Measurements from ENCODE around the gene RPS15A. TPM values are rescaled to one million over a fixed set of nuclear protein-coding genes. Genes with fewer than 3 reads are reported as not detected.

The RPS15A gene
- total and polyA plus RNA-seq, 2 donors (not counting 1 experiment from before 2014, with no cell fraction given): 1,585 to 3,828 TPM

DNA sequence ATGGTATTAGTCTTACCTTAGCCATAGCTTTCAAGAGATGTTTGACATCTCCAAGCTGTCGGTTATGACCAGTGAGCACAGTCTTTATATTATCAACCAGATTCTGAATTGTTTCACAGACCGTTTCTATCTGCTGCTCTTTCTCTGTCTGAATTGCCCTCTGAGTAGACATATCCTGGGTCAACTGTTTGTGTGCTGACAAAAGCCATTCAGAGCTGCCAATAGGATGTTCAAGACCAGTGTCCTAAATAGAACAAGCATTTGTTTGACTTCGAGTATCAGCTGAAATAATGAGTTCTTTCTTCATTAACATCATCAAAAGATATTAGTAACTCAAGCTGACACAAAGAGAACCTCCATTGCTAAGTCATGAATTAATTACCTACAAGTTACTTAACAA is 26.2 kb upstream of the RPS15A start:
- no peak overlapping the region for H3K4me2 ChIP-seq (ENCODE audit: extremely low read depth, insufficient read depth, low read length)
- no peak overlapping the region for H3K9ac ChIP-seq (ENCODE audit: insufficient read depth, low read length)
- H4K20me1 ChIP-seq (ENCODE audit: control insufficient read depth, extremely low read depth, insufficient read depth, low read length): no peaks in the 10 kb centered on the region
- no peaks in the 10 kb centered on the region for H3K27me3 ChIP-seq (ENCODE audit: control insufficient read depth, insufficient read depth, low read length)
- H3K36me3 ChIP-seq (ENCODE audit: control insufficient read depth, insufficient read depth, low read length): peaks cover 5% of the 10 kb centered on the region
- no peak overlapping the region for H2AFZ ChIP-seq (ENCODE audit: low read length)
- H3K79me2 ChIP-seq (ENCODE audit: control insufficient read depth, insufficient read depth, low read length): no peaks in the 10 kb centered on the region
- H3K4me3 ChIP-seq (replicated peaks in 1 of 4; ENCODE audit: control extremely low read depth in 1 of 4, insufficient read depth in 1 of 4, low read depth in 3 of 4, low read length in 4 of 4): no peak overlapping the region
- no peak for DNase-seq (ENCODE audit: low read depth in 2 of 2)
- H3K27ac ChIP-seq (ENCODE audit: insufficient read depth, low read length): no peak overlapping the region
- no peaks in the 10 kb centered on the region for H3K4me1 ChIP-seq (ENCODE audit: control insufficient read depth, extremely low read depth, insufficient read depth, low read length)
- H3K9me3 ChIP-seq (ENCODE audit: control insufficient read depth, insufficient read depth, low read depth, low read length): no peaks in the 10 kb centered on the region
- TF ChIP-seq CTCF (conservative IDR thresholded peaks at IDR 0.05 in 1 of 2, IDR thresholded peaks at IDR 0.05 in 1 of 2; ENCODE audit: low read depth in 1 of 2, low read length in 2 of 2) (no peak), EZH2 (IDR thresholded peaks at IDR 0.05; ENCODE audit: low read length, missing control alignments) (no peak)

DNA sequence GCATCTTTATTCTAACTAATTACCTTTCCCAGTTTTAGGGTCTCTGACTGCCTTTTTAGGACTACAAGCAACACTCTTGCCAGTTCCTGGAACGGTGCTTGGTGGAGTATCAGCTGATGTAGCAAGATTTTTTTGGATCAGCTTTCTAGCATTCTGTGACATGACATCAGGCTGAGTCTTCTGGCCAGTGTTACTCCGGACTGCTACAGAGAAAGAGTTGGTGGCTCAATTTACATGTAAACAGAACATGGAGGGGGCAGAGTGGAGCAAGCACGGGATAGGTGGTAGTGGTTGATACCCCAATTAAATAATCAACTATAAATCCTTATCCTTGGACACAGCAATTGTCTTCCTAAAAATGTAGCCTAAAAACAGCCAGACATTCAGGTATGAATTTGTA is 21.8 kb upstream of the RPS15A start:
- Histone ChIP-seq H3K4me1 (ENCODE audit: control insufficient read depth, extremely low read depth, insufficient read depth, low read length) (no peaks in the 10 kb centered on the region), H3K36me3 (ENCODE audit: control insufficient read depth, insufficient read depth, low read length) (peaks cover 7% of the 10 kb centered on the region), H4K20me1 (ENCODE audit: control insufficient read depth, extremely low read depth, insufficient read depth, low read length) (no peaks in the 10 kb centered on the region), H3K9me3 (ENCODE audit: control insufficient read depth, insufficient read depth, low read depth, low read length) (no peaks in the 10 kb centered on the region), H3K79me2 (ENCODE audit: control insufficient read depth, insufficient read depth, low read length) (no peaks in the 10 kb centered on the region), H3K4me2 (ENCODE audit: extremely low read depth, insufficient read depth, low read length) (no peak overlapping the region), H3K27ac (ENCODE audit: insufficient read depth, low read length) (no peak overlapping the region), H3K27me3 (ENCODE audit: control insufficient read depth, insufficient read depth, low read length) (no peaks in the 10 kb centered on the region), H3K4me3 (replicated peaks in 1 of 4; ENCODE audit: control extremely low read depth in 1 of 4, insufficient read depth in 1 of 4, low read depth in 3 of 4, low read length in 4 of 4) (no peak overlapping the region), H2AFZ (ENCODE audit: low read length) (no peak overlapping the region), H3K9ac (ENCODE audit: insufficient read depth, low read length) (no peak overlapping the region)
- DNase-seq (ENCODE audit: low read depth in 2 of 2): no peak
- TF ChIP-seq EZH2 (IDR thresholded peaks at IDR 0.05; ENCODE audit: low read length, missing control alignments) (no peak), CTCF (conservative IDR thresholded peaks at IDR 0.05 in 1 of 2, IDR thresholded peaks at IDR 0.05 in 1 of 2; ENCODE audit: low read depth in 1 of 2, low read length in 2 of 2) (no peak)

DNA sequence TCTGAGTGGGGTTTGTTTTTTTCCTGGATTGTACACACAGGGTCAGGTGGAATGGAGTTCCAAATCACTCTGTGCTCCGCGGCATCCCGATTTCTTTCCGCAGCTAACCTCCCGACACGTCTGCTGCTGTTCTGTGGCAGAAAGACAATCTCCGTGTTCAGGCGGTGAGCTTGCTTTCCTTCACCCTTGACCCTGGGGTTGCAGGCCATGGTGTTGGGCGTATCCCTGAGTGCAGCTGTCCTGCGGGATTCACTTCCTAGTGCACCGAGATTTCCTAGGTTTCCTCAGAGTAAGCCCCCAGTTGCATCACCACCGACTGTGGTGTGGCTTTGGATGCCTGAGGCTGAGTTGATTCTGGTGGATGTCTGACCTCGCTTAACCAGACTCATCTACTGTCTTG is 19.0 kb upstream of the RPS15A start:
- TF ChIP-seq EZH2 (IDR thresholded peaks at IDR 0.05; ENCODE audit: low read length, missing control alignments): no peak
- no peak for TF ChIP-seq CTCF (conservative IDR thresholded peaks at IDR 0.05 in 1 of 2, IDR thresholded peaks at IDR 0.05 in 1 of 2; ENCODE audit: low read depth in 1 of 2, low read length in 2 of 2)
- Histone ChIP-seq H3K27me3 (ENCODE audit: control insufficient read depth, insufficient read depth, low read length) (no peaks in the 10 kb centered on the region), H3K27ac (ENCODE audit: insufficient read depth, low read length) (no peak overlapping the region), H3K9me3 (ENCODE audit: control insufficient read depth, insufficient read depth, low read depth, low read length) (no peaks in the 10 kb centered on the region), H3K4me1 (ENCODE audit: control insufficient read depth, extremely low read depth, insufficient read depth, low read length) (no peaks in the 10 kb centered on the region), H3K9ac (ENCODE audit: insufficient read depth, low read length) (no peak overlapping the region), H4K20me1 (ENCODE audit: control insufficient read depth, extremely low read depth, insufficient read depth, low read length) (no peaks in the 10 kb centered on the region), H2AFZ (ENCODE audit: low read length) (no peak overlapping the region), H3K36me3 (ENCODE audit: control insufficient read depth, insufficient read depth, low read length) (peaks cover 5% of the 10 kb centered on the region), H3K4me3 (replicated peaks in 1 of 4; ENCODE audit: control extremely low read depth in 1 of 4, insufficient read depth in 1 of 4, low read depth in 3 of 4, low read length in 4 of 4) (no peak overlapping the region), H3K4me2 (ENCODE audit: extremely low read depth, insufficient read depth, low read length) (no peak overlapping the region), H3K79me2 (ENCODE audit: control insufficient read depth, insufficient read depth, low read length) (no peaks in the 10 kb centered on the region)
- DNase-seq (ENCODE audit: low read depth in 2 of 2): no peak
